Panc1 (cell line): ENCODE data around the gene ZCCHC17. TPM values are rescaled to one million over a fixed set of nuclear protein-coding genes. Genes with fewer than 3 reads are reported as not detected.

ENCODE experiments used
- ATAC-seq: fragments of 200-7000 bp; cut with Tn5 transposase; 2 replicates; pipeline ENCODE4 v1.9.1; 2020; ENCODE audit warnings: mild to moderate bottlenecking, moderate library complexity
- BruUV-seq: library from RNA; stranded (reverse); fragments of 400-500 nt; replicated peaks from 2 replicates; lab custom pipeline; 2021; lab: Mats Ljungman, UMichigan
- CTCF ChIA-PET: fragments of 300-600 bp; sonication (Branson Sonifier 250); formaldehyde crosslinking; loops from one replicate; lab custom pipeline; 2022; ENCODE audit warnings: antibody characterized with exemption; lab: Charles Lee
- POLR2A ChIA-PET: fragments of 300-600 bp; sonication (Branson Sonifier 250); formaldehyde crosslinking; loops from one replicate; lab custom pipeline; 2022; ENCODE audit warnings: antibody characterized with exemption; lab: Charles Lee
- DNase-seq: peaks from one replicate; pipeline ENCODE4 v3.0.0-alpha.2; 2010; ENCODE audit warnings: low read depth, low spot score
- H3K27ac ChIP-seq: 2 replicates; pipeline ENCODE4 v1.5.1; 2011; ENCODE audit warnings: mild to moderate bottlenecking, low read length, inconsistent platforms
- H3K27me3 ChIP-seq: fragments of 200-500 bp; sonication (Bioruptor generic); 2 replicates; pipeline ENCODE4 v1.6.0; 2014; ENCODE audit warnings: low read length, inconsistent platforms; ENCODE audit not compliant: control insufficient read depth, insufficient read depth
- H3K36me3 ChIP-seq: fragments of 200-500 bp; sonication (Bioruptor generic); 2 replicates; pipeline ENCODE4 v1.5.1; 2014; ENCODE audit warnings: inconsistent platforms, mild to moderate bottlenecking, low read length, moderate library complexity; ENCODE audit not compliant: control insufficient read depth, insufficient read depth
- H3K4me1 ChIP-seq: 2 replicates; pipeline ENCODE4 v1.5.1; 2011; ENCODE audit warnings: inconsistent platforms, mild to moderate bottlenecking, low read length, moderate library complexity; ENCODE audit not compliant: control insufficient read depth, insufficient read depth
- H3K4me3 ChIP-seq, 2 experiments: 2 replicates each; pipeline ENCODE4 v1.5.1; 2011 to 2012; ENCODE audit warnings: low read depth in 2 of 2, low read length in 2 of 2, mild to moderate bottlenecking in 2 of 2, inconsistent platforms in 1 of 2, moderate library complexity in 1 of 2
- H3K9me3 ChIP-seq: fragments of 200-500 bp; sonication (Bioruptor generic); 2 replicates; pipeline ENCODE4 v1.5.1; 2014; ENCODE audit warnings: low read depth, mild to moderate bottlenecking, inconsistent platforms, low read length, moderate library complexity; ENCODE audit not compliant: control insufficient read depth, insufficient read depth
- CTCF ChIP-seq: fragments of 450-650 bp; IDR thresholded peaks from 2 replicates; pipeline ENCODE4 v1.5.1; 2017; ENCODE audit warnings: mild to moderate bottlenecking
- POLR2AphosphoS5 ChIP-seq: IDR thresholded peaks from 2 replicates; pipeline ENCODE4 v1.6.1; 2012; ENCODE audit warnings: mild to moderate bottlenecking, low read depth, low read length, moderate library complexity
- REST ChIP-seq, 2 experiments: IDR thresholded peaks; 2 replicates each; pipeline ENCODE4 v1.6.1; 2011 to 2012; ENCODE audit warnings: low read depth in 2 of 2, control low read depth in 1 of 2, low read length in 1 of 2, mild to moderate bottlenecking in 1 of 2, moderate library complexity in 1 of 2; ENCODE audit not compliant: insufficient read depth in 1 of 2
- SIN3A ChIP-seq: IDR thresholded peaks from 2 replicates; pipeline ENCODE4 v1.6.1; 2012; ENCODE audit warnings: low read depth, mild to moderate bottlenecking, low read length, moderate library complexity, borderline replicate concordance; ENCODE audit not compliant: insufficient read depth
- TCF7L2 ChIP-seq: IDR thresholded peaks from 2 replicates; pipeline ENCODE4 v1.6.1; 2011; ENCODE audit warnings: mild to moderate bottlenecking, low read depth, low read length, inconsistent platforms
- in situ Hi-C: cut with HindIII; loops from 2 replicates; pipeline ENCODE4 v1.10.0; 2016; ENCODE audit warnings: low sequenced_read_pairs, low pct_unique_long_range_greater_than_20kb
- intact Hi-C: fragments of 100-400 bp; cut with micrococcal nuclease; formaldehyde crosslinking; loops from one replicate; pipeline ENCODE4 v1.10.0; 2022; ENCODE audit not compliant: unreplicated experiment
- total RNA-seq: library from RNA; stranded (reverse); gene quantifications from one replicate; pipeline ENCODE4 v1.2.1, GENCODE V29; 2021; ENCODE audit not compliant: unreplicated experiment

Gene ZCCHC17
- total RNA-seq, 1 experiment from 2014 or later, result 30.6 TPM

- no peaks in the 10 kb centered on the region for H3K27me3 ChIP-seq
- intact Hi-C loops (no loop called here), in situ Hi-C loops (no loop called here)
- ChIA-PET CTCF (interaction anchor here (0.7 kb wide), 1 partner anchor 310 kb away, joined by 3 read pairs; no protein-coding TSS in a partner anchor), POLR2A (no interaction called here)
- no peak for DNase-seq
- H3K27ac ChIP-seq, result no peak overlapping the region
- H3K4me3 ChIP-seq, result no peak overlapping the region
- ATAC-seq, result no peak
- no TSS peak for BruUV-seq
- TF ChIP-seq REST (IDR thresholded peaks at IDR 0.05; ENCODE audit: insufficient read depth in 1 of 2, low read depth in 2 of 2, low read length in 1 of 2) (no peak), CTCF (no peak), POLR2AphosphoS5 (no peak)
- no peaks in the 10 kb centered on the region for H3K4me1 ChIP-seq
- no peaks in the 10 kb centered on the region for H3K9me3 ChIP-seq
- H3K36me3 ChIP-seq, result no peaks in the 10 kb centered on the region
Observed at GRCh38 chr1:31336687-31337467, 40.0 kb downstream of the ZCCHC17 start.

GRCh38 chr1:31344503-31344902 is 47.7 kb downstream of the ZCCHC17 start:
- Histone ChIP-seq H3K9me3 (no peaks in the 10 kb centered on the region), H3K4me3 (no peak overlapping the region), H3K36me3 (no peaks in the 10 kb centered on the region), H3K27me3 (no peaks in the 10 kb centered on the region), H3K27ac (no peak overlapping the region), H3K4me1 (no peaks in the 10 kb centered on the region)
- in situ Hi-C loops (no loop called here), intact Hi-C loops (no loop called here)
- DNase-seq (no peak), ATAC-seq (no peak)
- no peak for TF ChIP-seq TCF7L2
- no peak for TF ChIP-seq POLR2AphosphoS5
- no peak for TF ChIP-seq SIN3A
- no peak for TF ChIP-seq REST (IDR thresholded peaks at IDR 0.05; ENCODE audit: insufficient read depth in 1 of 2, low read depth in 2 of 2, low read length in 1 of 2)
- no peak for TF ChIP-seq CTCF
- BruUV-seq, result no TSS peak
- POLR2A ChIA-PET, result no interaction called here
- CTCF ChIA-PET, result no interaction called here
